Stimulated activated CD8-positive, alpha-beta memory T cell treated with anti-CD3 and anti-CD28 coated beads, Interleukin-15, amount 100 ng/mL, for 48 hours (primary cell): Measurements from ENCODE around the gene RXFP1.

Source experiments
- DNase-seq, 2 donors: peaks; one replicate each; pipeline ENCODE4 v3.0.0-alpha.2; 2020; ENCODE audit warnings: low read depth in 2 of 2

The RXFP1 gene

GRCh38 chr4:158521484-158522088 is at the start of gene RXFP1:
Gene RXFP1 (plus strand): TSS chr4:158521882. CDS start chr4:158521977, 95 bp downstream.
- no peak for DNase-seq

GRCh38 chr4:158481811-158482210 is 39.9 kb upstream of the RXFP1 start:
- no peak for DNase-seq

- DNase-seq = no peak
Measured at GRCh38 chr4:158484173-158484885, 37.4 kb upstream of the RXFP1 start.

GRCh38 chr4:158490629-158491028 is 31.1 kb upstream of the RXFP1 start:
- no peak for DNase-seq

GRCh38 chr4:158492391-158492790 is 29.3 kb upstream of the RXFP1 start:
- DNase-seq = no peak

GRCh38 chr4:158496030-158496741 is 25.5 kb upstream of the RXFP1 start:
- no peak for DNase-seq

GRCh38 chr4:158500054-158500453 is 21.6 kb upstream of the RXFP1 start:
- DNase-seq = no peak

- no peak for DNase-seq
Measured at GRCh38 chr4:158513256-158513655, 8.4 kb upstream of the RXFP1 start.

GRCh38 chr4:158519226-158519625 is 2.5 kb upstream of the RXFP1 start:
- DNase-seq = no peak

GRCh38 chr4:158523990-158524535 is 2.4 kb downstream of the RXFP1 start:
- DNase-seq = no peak

GRCh38 chr4:158527516-158527915 is 5.8 kb downstream of the RXFP1 start:
- DNase-seq = no peak

- no peak for DNase-seq
Measured at GRCh38 chr4:158529505-158529904, 7.8 kb downstream of the RXFP1 start.

- no peak for DNase-seq
Measured at GRCh38 chr4:158530381-158530780, 8.7 kb downstream of the RXFP1 start.

GRCh38 chr4:158530898-158531297 is 9.2 kb downstream of the RXFP1 start:
- no peak for DNase-seq

- no peak for DNase-seq
Measured at GRCh38 chr4:158532556-158533231, 11.0 kb downstream of the RXFP1 start.

GRCh38 chr4:158534727-158535126 is 13.0 kb downstream of the RXFP1 start:
- no peak for DNase-seq

GRCh38 chr4:158535130-158535614 is 13.5 kb downstream of the RXFP1 start:
- no peak for DNase-seq

GRCh38 chr4:158536833-158537232 is 15.2 kb downstream of the RXFP1 start:
- no peak for DNase-seq

- DNase-seq = no peak
Measured at GRCh38 chr4:158538176-158538575, 16.5 kb downstream of the RXFP1 start.

GRCh38 chr4:158538911-158539310 is 17.2 kb downstream of the RXFP1 start:
- DNase-seq = no peak

GRCh38 chr4:158540125-158540907 is 18.6 kb downstream of the RXFP1 start:
- no peak for DNase-seq
